Fibroblast of gingiva (primary cell): Measurements from ENCODE around the gene SPTBN5.

Experiments
- DNase-seq: peaks from one replicate; pipeline ENCODE4 v3.0.0-alpha.2; 2011; ENCODE audit warnings: low read depth

The SPTBN5 gene

DNA sequence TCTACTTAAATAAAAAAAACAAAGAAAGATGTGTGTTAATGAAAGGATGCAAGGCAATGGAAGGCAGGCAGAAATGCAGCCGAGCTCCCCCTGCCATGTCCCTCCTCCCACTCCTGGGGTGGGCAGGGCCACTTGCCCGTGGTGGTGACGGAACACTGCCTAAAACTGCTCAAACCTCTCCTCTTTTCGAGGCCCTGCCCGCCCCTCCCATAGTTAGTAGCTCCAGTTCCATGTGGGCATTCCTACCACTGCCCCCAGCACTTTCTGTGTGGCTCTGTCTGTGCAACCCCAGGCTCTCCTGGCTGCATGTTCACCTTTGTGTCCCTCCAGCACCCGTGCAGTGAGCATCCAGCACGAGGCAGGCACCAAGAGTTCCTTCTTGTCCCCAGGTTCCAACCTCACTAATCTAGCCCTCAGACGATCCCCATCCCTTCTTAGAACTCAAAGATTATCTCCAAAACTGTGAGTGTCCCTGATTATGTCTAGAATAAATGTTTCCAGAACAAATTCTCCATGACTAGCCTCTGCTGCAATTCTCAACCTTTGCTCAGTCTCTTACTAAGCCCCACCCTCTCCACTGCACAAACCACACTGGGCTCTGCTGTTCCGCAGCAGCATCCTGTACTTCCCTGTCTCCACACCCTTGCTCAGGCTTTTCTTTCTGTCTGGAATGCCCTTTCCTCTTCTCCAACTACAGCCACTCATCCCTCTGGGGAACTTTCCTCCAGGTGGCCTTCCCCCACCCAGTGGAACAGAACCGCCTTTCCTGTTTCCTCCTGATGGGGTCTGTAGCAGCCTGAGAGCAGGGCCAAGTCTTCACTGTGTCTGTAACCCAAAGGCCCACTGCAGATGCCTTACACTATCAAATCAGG, 32.6 kb upstream of the SPTBN5 start:
- DNase-seq = no peak

DNA sequence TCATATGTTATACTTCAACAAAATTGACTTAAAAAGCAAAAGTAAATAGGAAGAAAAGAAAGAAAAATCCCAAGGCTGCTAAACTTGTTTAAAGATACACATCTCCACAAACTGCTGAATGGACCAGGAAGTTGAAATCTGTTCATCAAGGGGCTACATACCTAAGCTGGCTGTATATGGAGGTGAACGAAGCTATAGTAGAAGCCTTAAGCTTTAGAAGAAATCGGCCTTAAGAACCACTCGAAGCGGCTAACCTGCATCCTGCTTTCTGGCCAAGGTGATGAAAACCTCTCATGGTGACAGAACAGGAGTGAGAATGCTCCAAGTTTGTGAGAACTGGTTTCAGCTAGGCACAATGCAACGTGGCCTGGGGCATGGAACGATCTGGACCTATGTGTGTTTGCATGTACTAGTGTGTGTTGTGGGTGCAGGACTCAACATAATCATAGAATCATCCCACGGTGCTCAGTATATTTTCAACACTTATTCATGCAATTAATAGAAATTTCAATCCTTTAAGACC, 31.3 kb upstream of the SPTBN5 start:
- no peak for DNase-seq

GRCh38 chr15:41923401-41923997, 29.6 kb upstream of the SPTBN5 start:
- no peak for DNase-seq

DNA sequence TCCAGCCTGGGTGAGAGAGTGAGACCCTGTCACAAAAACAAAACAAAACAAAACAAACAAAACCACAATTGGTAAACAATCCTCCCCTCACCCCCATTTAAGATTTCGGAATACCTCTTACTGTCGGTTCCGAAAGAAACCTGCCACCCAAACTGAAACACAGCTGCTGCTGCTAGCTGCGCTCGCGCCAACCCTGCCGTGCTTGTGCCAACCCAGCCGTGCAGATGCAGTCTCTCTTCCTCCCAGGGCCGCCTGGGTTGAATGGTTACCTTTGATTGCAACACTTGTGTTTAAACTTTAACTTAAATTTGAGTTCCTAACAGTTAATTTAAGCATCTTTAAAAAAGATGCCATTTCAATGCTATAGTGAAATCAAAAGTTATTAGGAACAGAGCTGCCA, 28.5 kb upstream of the SPTBN5 start:
- DNase-seq = no peak

GRCh38 chr15:41921639-41922038, 27.8 kb upstream of the SPTBN5 start:
- no peak for DNase-seq

- DNase-seq = no peak
These were observed 27.3 kb upstream of the SPTBN5 start for GRCh38 chr15:41921167-41921566.

DNA sequence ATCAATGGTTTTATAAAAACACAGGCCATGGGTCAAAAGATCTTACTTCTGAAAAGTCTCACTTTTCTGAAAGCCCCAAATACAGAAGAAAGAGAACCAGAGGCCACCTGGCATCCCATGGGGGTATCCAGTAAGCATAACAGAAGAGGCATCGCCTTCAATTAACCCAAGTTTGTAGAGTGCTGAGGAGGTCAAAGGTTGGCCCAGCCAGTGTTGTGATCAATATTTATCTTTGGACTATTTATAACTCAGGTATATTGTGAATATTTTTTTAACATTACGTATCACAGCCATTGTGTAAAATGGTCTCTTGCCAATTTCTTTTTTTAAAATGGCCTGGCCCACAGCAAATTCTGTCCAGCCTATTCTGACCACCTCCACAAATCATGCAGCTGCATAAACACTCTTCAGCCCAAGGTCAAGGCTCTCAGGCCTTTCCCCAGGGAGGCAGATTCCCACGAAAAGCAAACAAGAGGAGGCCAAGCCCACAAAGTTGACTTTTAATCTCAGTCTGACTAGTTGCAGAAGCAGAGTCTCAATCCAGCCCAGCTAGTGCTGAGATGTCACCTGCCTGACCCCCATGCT, 26.2 kb upstream of the SPTBN5 start:
- peak; percentile 79 for DNase-seq

DNA sequence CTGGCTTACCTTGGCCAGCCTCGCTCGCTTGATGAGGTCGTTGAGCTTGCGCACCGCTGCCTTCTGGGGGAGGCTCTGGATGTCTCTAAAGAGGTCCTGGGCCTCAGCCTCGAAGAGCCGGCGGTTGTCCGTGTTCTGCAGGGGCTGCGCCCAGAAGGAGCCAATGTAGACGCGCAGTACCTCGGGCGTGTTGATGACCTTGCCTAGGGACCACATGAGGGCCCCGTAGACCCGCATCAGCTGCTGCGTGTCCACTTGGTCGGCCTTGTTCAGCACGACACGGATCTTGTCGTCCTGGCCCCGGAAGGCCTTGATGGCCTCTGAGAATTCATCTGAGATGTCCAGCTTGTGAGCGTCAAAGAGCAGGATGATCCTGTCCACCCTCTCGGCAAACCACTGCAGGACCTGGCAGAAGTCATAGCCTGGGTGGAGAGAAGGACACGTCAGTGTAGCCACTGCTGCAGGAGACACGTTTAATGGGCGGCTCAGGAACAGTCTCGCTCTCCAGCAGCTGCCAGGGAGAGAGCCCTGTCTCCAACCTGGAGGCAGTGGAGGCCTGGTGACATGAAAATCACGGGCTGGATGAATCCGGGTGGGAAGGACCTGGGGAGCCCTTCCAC, 25.5 kb upstream of the SPTBN5 start:
- DNase-seq = no peak

DNA sequence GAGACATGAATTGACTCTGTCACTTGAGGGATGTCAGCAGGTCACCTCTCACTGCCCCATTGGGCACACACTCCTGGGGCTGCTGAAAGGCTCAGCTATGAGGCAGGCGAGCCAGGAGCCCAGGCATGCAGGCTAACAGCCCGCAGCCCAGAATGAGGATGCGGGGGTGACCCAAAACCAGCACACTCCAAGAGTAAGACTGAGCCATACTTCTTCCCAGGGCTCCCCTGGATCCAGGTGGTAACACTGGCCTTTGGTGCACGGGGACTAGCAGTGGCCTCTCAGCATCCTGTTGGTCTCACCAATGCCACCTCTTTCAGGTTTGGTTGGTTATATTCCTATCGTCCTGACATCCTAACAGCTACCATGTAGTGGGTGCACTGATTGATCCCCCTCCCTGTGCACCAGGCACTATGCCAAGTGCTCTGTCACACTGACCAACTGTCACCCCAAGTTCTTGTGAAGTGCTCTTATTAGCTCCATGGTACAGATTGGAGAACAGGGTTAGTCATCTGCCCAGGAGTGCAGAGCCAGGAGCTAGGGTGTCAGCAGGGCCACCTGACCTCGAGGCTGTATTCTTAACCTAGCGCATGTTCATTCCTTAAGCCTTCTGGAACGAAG, 24.8 kb upstream of the SPTBN5 start:
- no peak for DNase-seq

DNA sequence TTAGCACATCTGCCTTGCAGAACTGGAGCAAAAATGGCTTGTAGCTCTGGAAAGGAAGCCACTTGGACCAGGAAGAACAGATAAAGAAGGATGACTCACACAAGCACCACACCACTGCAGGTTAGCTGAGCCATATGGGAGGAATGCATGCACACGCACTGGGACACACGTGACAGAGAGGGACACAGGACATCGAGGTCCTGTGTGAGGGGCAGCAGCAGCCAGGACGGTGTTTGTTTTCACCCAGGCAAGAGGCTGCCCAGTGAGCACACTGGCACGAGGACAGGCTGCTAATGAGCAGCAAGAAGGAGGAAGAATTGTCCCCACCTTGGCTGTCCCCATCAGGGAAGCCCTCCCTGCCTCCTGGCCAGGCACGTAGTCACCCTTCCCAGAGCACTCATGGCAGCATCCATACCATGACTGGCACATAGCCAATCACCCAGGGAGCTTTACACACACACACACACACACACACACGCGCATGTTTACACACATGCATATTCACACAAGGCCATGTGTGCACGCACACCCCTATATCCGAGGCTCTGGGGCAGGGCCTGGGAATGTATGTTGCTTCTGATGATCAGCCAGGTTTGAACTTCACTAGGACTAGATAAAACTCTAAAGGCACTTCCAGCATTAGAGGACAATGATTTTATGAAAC, 24.0 kb upstream of the SPTBN5 start:
- no peak for DNase-seq

DNA sequence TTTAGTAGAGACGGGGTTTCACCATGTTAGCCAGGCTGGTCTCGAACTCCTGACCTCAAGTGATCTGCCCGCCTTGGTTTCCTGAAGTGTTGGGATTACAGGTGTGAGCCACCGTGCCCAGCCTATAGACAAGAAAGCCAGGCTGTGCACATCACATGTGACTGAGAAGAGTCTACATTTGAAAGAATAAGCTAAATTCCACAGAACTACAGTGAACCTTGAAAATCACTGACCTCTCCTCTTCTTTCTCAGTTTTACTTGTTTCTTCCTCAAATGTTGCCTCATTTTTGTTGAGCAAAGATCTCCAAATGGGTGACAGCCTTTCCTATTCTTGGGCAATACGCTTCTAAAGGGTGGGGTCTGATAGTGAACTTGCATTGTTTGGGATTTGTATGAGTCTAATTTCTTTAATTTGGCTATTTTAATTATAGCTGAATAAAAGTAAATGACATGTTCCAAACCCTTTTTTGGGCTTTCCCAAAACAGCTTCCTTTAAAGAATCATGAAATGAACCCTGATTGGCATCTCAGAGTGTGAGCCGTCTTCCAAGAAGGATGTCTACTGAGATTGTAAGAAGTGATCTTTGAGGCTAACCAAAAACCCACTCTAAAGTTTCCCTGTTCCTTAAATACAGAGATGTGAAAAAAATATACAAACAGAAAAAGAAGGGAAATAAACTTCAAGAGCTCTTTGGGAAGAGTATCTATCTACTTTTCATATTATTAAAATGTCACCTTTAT, 21.6 kb upstream of the SPTBN5 start:
- no peak for DNase-seq

- DNase-seq = no peak
These were observed 20.6 kb upstream of the SPTBN5 start for GRCh38 chr15:41914411-41914810.

DNA sequence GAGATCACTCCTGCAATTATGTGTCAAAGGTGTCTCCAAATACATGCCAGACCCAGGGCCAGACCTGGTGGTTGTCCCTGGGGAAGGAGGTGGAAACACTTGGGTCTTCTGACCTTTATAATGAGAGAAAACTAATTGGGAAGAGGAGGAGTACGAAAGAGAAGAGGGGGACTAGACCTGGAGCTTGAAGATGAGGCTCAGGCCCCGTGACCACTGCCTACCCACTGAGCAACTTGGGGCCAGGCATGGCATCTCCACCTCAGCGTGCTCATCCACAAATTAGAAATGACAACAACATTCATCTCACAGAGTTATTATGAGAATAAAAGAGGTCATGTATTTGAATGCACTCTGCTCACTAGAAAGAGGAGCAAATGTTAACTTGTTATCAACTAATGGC, 19.4 kb upstream of the SPTBN5 start:
- no peak for DNase-seq

- no peak for DNase-seq
These were observed 18.0 kb upstream of the SPTBN5 start for GRCh38 chr15:41911691-41912345.

- DNase-seq = no peak
These were observed 15.0 kb upstream of the SPTBN5 start for GRCh38 chr15:41908736-41909461.

- no peak for DNase-seq
These were observed 13.3 kb upstream of the SPTBN5 start for GRCh38 chr15:41907141-41907540.

DNA sequence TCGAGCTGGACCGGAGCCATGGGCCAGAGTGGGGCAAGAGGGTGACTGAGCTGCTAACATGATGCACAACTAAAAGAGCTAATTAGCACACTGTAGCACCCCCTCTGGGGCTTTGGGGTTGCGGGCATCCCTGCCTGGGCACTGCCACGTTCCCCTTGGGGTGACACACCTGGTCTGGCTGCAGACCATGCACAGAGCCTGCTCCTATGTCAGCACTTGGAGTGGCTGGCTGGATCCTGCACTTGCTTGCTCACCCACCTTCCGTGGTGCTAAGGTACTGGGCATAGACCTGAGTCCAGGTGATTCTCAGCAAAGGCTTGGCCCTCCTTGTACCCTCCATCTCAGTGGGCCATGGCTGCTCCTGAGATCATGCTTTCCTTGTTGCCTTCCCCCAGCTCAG, 12.8 kb upstream of the SPTBN5 start:
- DNase-seq = no peak

GRCh38 chr15:41905036-41905793, 11.4 kb upstream of the SPTBN5 start:
- no peak for DNase-seq

- DNase-seq = peak; percentile 32
These were observed 10.7 kb upstream of the SPTBN5 start for GRCh38 chr15:41904541-41905005.
